HEK293T (cell line): ENCODE results near the gene NOL6.

Experiments
- CTBP1 ChIP-seq: fragments of 450-650 bp; IDR thresholded peaks from 2 replicates; pipeline ENCODE4 v1.6.1; 2016; ENCODE audit warnings: borderline replicate concordance
- HDGF ChIP-seq: fragments of 450-650 bp; IDR thresholded peaks from 2 replicates; pipeline ENCODE4 v1.6.1; 2017; ENCODE audit warnings: antibody characterized with exemption, borderline replicate concordance
- SUZ12 ChIP-seq: fragments of 450-650 bp; IDR thresholded peaks from 2 replicates; pipeline ENCODE4 v1.6.1; 2016; ENCODE audit warnings: mild to moderate bottlenecking

- TF ChIP-seq SUZ12, result no peak
- no peak for TF ChIP-seq CTBP1
- TF ChIP-seq HDGF, result no peak
Measured at GRCh38 chr9:33465596-33466564, 7.8 kb downstream of the NOL6 start.
